A673 (cell line): ENCODE measurements around the gene ZDHHC7.

ENCODE experiments used
- CTCF ChIP-seq: fragments of 300-800, 200-600 bp; sonication (generic); conservative IDR thresholded peaks from 2 replicates; pipeline ENCODE4 v1.5.1; 2017; ENCODE audit warnings: low read depth, mild to moderate bottlenecking, antibody characterized with exemption, low read length, moderate library complexity, mixed read lengths
- EZH2 ChIP-seq: fragments of 200-600 bp; sonication (generic); IDR thresholded peaks from 2 replicates; pipeline ENCODE4 v1.6.1; 2017; ENCODE audit warnings: borderline replicate concordance, low read depth, mild to moderate bottlenecking, mixed read lengths, antibody characterized with exemption, low read length; ENCODE audit not compliant: poor library complexity, severe bottlenecking

- no peak for TF ChIP-seq EZH2
- no peak for TF ChIP-seq CTCF
Observed at GRCh38 chr16:85049706-85050305, 38.5 kb upstream of the ZDHHC7 start.
